ENCODE results near the gene VWA8.
"Not testable (repeated sequence)": the region's sequence is repeated elsewhere in the genome, so short reads cannot be mapped to it uniquely, and the experiment has no call there.

The VWA8 gene

DNA sequence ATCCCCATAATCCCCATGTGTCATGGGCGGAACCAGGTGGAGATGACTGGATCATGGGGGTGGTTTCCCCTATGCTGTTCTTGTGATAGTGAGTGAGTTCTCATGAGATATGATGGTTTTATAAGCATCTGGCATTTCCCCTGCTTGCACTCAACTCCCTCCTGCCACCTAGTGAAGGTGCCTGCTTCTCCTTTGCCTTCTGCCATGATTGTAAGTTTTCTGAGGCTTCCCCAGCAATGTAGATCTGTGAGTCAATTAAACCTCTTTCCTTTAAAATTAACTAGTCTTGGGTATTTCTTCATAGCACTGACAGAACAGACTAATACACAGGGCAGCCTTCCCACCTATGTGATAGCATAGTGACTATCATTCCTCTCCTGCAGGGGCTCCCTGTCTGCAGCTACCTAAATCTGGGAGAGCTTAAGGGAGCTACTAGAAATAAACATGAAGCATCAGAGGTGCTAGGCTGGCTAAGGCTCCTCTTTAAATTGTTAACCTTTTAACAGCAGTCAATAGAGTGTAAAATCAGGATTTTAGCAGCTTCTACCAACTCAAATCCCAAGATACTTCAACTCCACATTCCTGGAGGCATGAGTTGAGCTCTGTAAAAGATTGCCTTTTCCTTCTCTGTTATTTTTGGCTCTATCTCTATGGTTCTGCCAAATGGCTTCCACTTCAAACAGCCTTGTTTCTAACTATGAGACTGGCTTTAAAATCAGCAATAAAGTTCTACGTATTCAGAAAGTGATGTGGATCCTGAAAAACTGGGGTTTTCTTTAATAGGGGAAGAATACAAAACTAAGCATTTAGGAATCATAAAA lies 112.3 kb downstream of the VWA8 start:
- DNase-seq (ENCODE audit: low spot score): no peak

- DNase-seq (ENCODE audit: low spot score): no peak
These were observed 113.7 kb downstream of the VWA8 start for GRCh38 chr13:41847216-41847615.

GRCh38 chr13:41842036-41842620 lies 118.8 kb downstream of the VWA8 start:
- DNase-seq (ENCODE audit: low spot score): no peak

GRCh38 chr13:41837629-41838028 lies 123.3 kb downstream of the VWA8 start:
- no peak for DNase-seq (ENCODE audit: low spot score)

- no peak for DNase-seq (ENCODE audit: low spot score)
These were observed 125.0 kb downstream of the VWA8 start for GRCh38 chr13:41835871-41836270.

DNA sequence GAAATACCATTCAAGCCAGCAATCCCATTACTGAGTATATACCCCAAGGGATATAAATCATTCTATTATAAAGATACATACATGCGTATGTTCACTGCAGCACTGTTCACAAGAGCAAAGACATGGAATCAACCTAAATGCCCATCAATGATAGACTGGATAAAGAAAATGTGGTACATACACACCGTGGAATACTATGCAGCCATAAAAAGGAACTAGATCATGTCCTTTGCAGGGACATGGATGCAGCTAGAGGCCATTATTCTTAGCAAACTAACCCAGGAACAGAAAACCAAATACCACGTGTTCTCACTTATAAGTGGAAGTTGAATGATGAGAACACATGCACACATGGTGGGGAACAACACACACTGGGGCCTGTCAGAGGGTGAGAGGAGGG lies 126.2 kb downstream of the VWA8 start:
- not testable (repeated sequence) for DNase-seq (ENCODE audit: low spot score)

- DNase-seq (ENCODE audit: low spot score): no peak
These were observed 127.1 kb downstream of the VWA8 start for GRCh38 chr13:41833831-41834230.

- no peak for DNase-seq (ENCODE audit: low spot score)
These were observed 127.7 kb downstream of the VWA8 start for GRCh38 chr13:41833201-41833600.

GRCh38 chr13:41827507-41828213 lies 133.2 kb downstream of the VWA8 start:
- no peak for DNase-seq (ENCODE audit: low spot score)

DNA sequence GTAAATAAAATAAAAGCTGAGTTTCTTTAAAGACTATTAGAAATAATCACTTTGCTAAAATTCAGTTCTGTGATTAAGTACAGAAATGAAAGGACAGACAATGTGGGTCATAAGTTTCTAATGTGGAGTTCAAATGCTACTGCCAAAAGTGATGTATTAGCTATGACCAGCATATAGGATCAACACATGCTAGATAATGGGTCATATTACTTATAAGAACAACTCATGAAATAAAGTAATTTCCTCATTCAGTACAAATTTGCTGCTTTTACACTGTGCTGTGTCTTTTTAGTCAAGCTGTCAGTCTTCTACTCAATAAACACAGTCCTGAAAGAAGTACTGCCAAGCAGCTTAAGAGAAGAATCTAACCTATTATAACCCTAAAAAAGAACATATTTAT lies 135.2 kb downstream of the VWA8 start:
- DNase-seq (ENCODE audit: low spot score): no peak

- no peak for DNase-seq (ENCODE audit: low spot score)
These were observed 137.4 kb downstream of the VWA8 start for GRCh38 chr13:41823476-41823875.

GRCh38 chr13:41822560-41822959 lies 138.3 kb downstream of the VWA8 start:
- no peak for DNase-seq (ENCODE audit: low spot score)

DNA sequence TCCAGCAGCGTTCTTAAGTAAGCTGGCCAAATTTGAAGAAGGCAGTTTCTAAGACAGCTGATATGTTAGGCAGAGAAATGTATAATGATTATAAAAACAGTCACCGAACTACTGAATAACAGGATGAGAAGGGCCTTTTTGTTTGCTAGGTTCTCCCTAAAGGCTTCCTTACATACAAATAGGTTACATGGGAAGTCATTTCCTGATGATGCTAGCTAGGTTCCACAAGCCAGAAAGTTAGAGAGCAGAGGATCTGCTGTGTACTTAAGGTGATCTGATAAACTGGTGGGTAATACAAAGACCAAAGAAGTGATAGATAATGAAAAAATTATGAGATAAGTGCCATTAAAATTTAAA lies 139.7 kb downstream of the VWA8 start:
- no peak for DNase-seq (ENCODE audit: low spot score)

DNA sequence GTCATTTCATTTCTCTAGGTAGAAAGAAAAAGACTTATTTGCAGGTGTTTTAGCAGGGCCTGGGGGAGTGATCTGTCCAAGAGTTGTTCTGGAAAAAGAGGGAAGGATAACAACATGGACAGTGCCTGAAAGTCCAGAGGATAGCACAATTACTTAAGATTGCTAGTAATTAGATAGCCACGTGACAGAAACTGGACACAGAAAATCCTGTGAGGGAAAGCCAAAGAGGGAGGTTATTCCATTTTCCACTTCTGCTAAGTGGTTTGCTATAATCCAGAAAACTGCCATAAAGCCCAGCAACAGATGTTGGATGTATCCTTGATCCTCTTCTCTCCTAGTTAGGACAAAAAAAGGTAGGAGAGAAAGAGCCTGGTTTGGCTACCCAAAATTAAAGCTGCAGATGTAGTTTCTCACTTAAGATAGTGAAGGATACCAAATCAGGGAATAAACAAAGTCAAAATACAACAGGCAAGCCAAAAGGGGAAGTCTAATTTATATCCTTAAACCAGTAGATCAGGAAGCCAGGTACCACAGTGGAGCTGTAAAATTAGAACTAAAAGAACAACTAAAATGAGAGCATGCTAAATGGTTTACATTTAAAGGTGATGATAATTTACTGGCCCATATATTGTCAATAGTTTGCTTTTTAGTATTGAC lies 140.2 kb downstream of the VWA8 start:
- DNase-seq (ENCODE audit: low spot score): no peak

- no peak for DNase-seq (ENCODE audit: low spot score)
These were observed 144.9 kb downstream of the VWA8 start for GRCh38 chr13:41816057-41816456.

DNA sequence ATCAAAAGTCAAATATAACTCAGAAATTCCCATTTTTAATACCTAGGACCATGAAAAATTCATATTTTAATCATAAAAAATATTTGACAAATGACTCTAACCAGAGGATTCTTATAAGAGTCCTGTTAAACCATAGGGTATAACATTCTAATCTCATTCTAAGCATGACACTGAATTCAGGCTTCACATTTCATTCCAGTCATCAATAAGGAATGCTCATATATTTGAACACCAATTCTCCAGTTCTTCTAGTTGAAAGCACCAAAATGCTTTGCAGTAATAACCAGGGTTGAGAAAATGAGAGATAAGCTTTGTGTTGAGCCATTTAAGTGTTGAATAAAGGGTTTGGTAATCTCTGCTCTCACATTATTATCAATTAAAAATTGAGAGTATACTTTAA lies 147.5 kb downstream of the VWA8 start:
- DNase-seq (ENCODE audit: low spot score): no peak

- DNase-seq (ENCODE audit: low spot score): no peak
These were observed 148.1 kb downstream of the VWA8 start for GRCh38 chr13:41812851-41813250.

DNA sequence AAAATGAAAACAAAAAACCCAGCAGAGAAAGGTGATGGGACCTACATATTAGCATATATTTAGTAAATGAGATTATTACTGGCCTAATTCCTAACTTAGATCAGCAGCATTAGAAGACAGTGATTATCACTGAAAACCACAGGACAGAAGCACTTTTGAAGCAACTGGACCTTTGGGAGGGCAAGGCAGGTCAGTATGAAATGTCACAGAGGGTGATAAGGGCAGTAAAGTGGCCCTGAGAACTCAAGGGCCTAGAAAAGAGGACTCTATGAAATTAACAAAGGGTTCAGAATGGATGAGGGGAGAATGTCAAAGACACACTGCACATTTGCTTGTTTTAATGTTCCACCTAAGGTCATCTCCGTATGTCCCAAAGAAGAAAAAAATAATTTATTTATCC lies 148.7 kb downstream of the VWA8 start:
- no peak for DNase-seq (ENCODE audit: low spot score)

DNA sequence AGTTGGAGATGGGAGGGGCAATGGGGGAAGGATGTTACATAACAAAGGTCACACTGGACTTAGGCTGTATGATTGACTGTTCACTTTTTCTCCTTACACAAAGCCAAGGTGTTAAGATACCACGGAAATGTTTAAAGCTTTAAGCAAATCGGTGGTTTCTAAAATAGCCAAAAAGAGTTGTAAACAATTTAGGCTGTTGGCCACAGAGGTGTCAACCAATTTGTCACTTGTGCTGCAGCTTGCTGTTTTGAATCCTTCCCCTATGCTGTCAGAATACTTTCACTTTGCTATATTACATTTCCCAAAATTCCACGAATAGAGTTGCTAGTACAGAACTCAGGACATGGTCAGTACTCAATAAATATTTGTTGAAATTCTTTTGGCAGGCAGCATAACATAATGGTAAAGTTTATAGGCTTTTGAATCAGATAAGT lies 149.3 kb downstream of the VWA8 start:
- DNase-seq (ENCODE audit: low spot score): no peak

- DNase-seq (ENCODE audit: low spot score): no peak
These were observed 150.9 kb downstream of the VWA8 start for GRCh38 chr13:41809962-41810361.

DNA sequence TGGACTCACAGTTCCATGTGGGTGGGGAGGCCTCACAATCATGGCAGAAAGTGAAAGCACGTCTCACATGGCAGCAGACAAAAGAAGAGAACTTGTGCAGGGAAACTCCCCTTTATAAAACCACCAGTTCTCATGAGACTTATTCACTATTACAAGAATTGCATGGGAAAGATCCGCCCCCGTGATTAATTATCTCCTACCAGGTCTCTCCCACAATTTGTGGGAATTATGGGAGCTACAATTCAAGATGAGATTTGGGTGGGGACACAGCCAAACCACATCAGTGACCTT lies 157.5 kb downstream of the VWA8 start:
- not testable (repeated sequence) for DNase-seq (ENCODE audit: low spot score)

DNA sequence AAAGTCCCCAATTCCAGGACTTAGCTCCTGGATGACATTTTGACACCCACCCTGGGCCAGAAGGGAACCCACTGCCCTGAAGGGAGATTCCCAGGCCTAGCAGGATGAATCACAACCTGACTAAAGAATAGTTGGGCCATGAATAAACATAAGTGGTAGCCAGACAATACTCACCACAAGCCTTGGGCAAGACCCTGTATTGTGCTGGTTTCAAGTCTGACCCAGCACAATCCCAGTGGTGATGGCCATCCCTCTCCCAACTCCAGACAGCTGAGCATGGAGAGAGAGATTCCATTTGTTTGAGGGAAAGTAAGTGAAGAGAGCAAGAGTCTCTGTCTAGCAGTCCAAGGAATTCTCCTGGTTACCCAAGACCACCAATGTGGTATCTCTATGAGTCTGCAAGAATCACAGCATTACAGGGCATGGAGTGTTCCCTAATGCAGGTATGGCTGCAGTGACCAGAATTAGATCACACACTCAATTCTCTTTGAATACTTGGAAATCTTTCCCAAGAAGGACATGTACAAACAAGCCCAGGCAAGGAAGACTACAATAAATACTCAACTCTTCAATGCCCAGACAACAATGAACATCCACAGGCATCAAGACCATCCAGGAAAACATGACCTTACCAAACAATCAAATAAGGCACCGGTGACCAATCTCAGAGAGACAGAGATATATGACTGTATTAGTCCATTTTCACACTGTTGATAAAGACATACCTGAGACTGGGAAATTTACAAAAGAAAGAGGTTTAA lies 158.0 kb downstream of the VWA8 start:
- DNase-seq (ENCODE audit: low spot score): no peak

All from CD4-positive, alpha-beta T cell treated with Interleukin-6 at 100 ng/mL for 8 hours (primary cell).